SK-N-SH treated with all-trans-retinoic acid at 6 μM for 48 hours (cell line): ENCODE measurements around the gene KCTD2.

Experiments
- ATAC-seq: fragments of 200-7000 bp; cut with Tn5 transposase; 3 replicates; pipeline ENCODE4 v1.9.1; 2020; ENCODE audit warnings: mild to moderate bottlenecking, moderate library complexity
- CREB5 ChIP-seq: fragments of 250-450 bp; sonication (Bioruptor Pico); IDR thresholded peaks from 2 replicates; pipeline ENCODE4 v1.5.1; 2020; ENCODE audit warnings: low read depth, mild to moderate bottlenecking, moderate library complexity
- CSRNP3 ChIP-seq: fragments of 250-450 bp; sonication (Bioruptor Pico); IDR thresholded peaks from 2 replicates; pipeline ENCODE4 v1.5.1; 2021; ENCODE audit warnings: mild to moderate bottlenecking, moderate library complexity
- ESRRG ChIP-seq: fragments of 250-450 bp; sonication (Bioruptor Pico); IDR thresholded peaks from 2 replicates; pipeline ENCODE4 v1.6.1; 2021; ENCODE audit warnings: mild to moderate bottlenecking
- GLIS3 ChIP-seq: fragments of 250-450 bp; sonication (Bioruptor Pico); IDR thresholded peaks from 2 replicates; pipeline ENCODE4 v1.5.0; 2020; ENCODE audit warnings: mild to moderate bottlenecking, moderate library complexity
- ISL1 ChIP-seq: fragments of 250-450 bp; sonication (Bioruptor Pico); IDR thresholded peaks from 2 replicates; pipeline ENCODE4 v2.1.2; 2022; ENCODE audit warnings: mild to moderate bottlenecking, moderate library complexity
- OSR1 ChIP-seq: fragments of 250-450 bp; sonication (Bioruptor Pico); IDR thresholded peaks from 2 replicates; pipeline ENCODE4 v1.8.0; 2022; ENCODE audit warnings: moderate library complexity, mild to moderate bottlenecking, inconsistent platforms
- PATZ1 ChIP-seq: fragments of 250-450 bp; sonication (Bioruptor Pico); IDR thresholded peaks from 2 replicates; pipeline ENCODE4 v1.8.0; 2020; ENCODE audit warnings: mild to moderate bottlenecking, moderate library complexity, borderline replicate concordance
- POU6F1 ChIP-seq: fragments of 250-450 bp; sonication (Bioruptor Pico); IDR thresholded peaks from 2 replicates; pipeline ENCODE4 v1.8.0; 2021; ENCODE audit warnings: low read depth, mild to moderate bottlenecking, moderate library complexity, borderline replicate concordance
- PPARA ChIP-seq: fragments of 250-450 bp; sonication (Bioruptor Pico); IDR thresholded peaks from 2 replicates; pipeline ENCODE4 v1.5.0; 2020; ENCODE audit warnings: mild to moderate bottlenecking, borderline replicate concordance
- RARB ChIP-seq: fragments of 250-450 bp; sonication (Bioruptor Pico); IDR thresholded peaks from 2 replicates; pipeline ENCODE4 v1.8.0; 2021; ENCODE audit warnings: mild to moderate bottlenecking, moderate library complexity
- SNAI2 ChIP-seq: fragments of 250-450 bp; sonication (Bioruptor Pico); IDR thresholded peaks from 2 replicates; pipeline ENCODE4 v1.5.0; 2020; ENCODE audit warnings: mild to moderate bottlenecking, moderate library complexity
- TCF4 ChIP-seq: fragments of 250-450 bp; sonication (Bioruptor Pico); IDR thresholded peaks from 2 replicates; pipeline ENCODE4 v1.8.0; 2021; ENCODE audit warnings: mild to moderate bottlenecking, moderate library complexity, borderline replicate concordance
- TOX ChIP-seq: fragments of 250-450 bp; sonication (Bioruptor Pico); IDR thresholded peaks from 2 replicates; pipeline ENCODE4 v1.8.0; 2021; ENCODE audit warnings: mild to moderate bottlenecking, moderate library complexity, borderline replicate concordance
- TSHZ2 ChIP-seq: fragments of 250-450 bp; sonication (Bioruptor Pico); IDR thresholded peaks from 2 replicates; pipeline ENCODE4 v1.5.0; 2020; ENCODE audit warnings: mild to moderate bottlenecking, moderate library complexity
- ZC3H10 ChIP-seq: fragments of 250-450 bp; sonication (Bioruptor Pico); IDR thresholded peaks from 2 replicates; pipeline ENCODE4 v1.5.1; 2021; ENCODE audit warnings: mild to moderate bottlenecking, moderate library complexity
- ZFP3 ChIP-seq: fragments of 250-450 bp; sonication (Bioruptor Pico); IDR thresholded peaks from 2 replicates; pipeline ENCODE4 v1.5.0; 2020; ENCODE audit warnings: mild to moderate bottlenecking, moderate library complexity
- ZFP30 ChIP-seq: fragments of 450-650 bp; formaldehyde crosslinking; IDR thresholded peaks from 2 replicates; pipeline ENCODE4 v1.5.0; 2022; ENCODE audit warnings: mild to moderate bottlenecking, moderate library complexity
- ZNF565 ChIP-seq: fragments of 450-650 bp; formaldehyde crosslinking; conservative IDR thresholded peaks from 2 replicates; pipeline ENCODE4 v1.5.0; 2020; ENCODE audit warnings: low read depth, mild to moderate bottlenecking, moderate library complexity
- ZNF70 ChIP-seq: fragments of 450-650 bp; formaldehyde crosslinking; IDR thresholded peaks from 2 replicates; pipeline ENCODE4 v1.5.0; 2020; ENCODE audit warnings: mild to moderate bottlenecking, moderate library complexity

Gene KCTD2

GRCh38 chr17:75036643-75037268 lies 10.3 kb upstream of the KCTD2 start:
- no peak for ATAC-seq
- TF ChIP-seq ISL1 = no peak
- no peak for TF ChIP-seq ZFP30 (CRISPR knock-in tag)
- TF ChIP-seq OSR1 (CRISPR knock-in tag) = no peak
- TF ChIP-seq CREB5 = no peak
- TF ChIP-seq ZC3H10 (CRISPR knock-in tag) = no peak
- TF ChIP-seq TCF4 (CRISPR knock-in tag) = no peak
- TF ChIP-seq PATZ1 (CRISPR knock-in tag) = no peak
- TF ChIP-seq POU6F1 (CRISPR knock-in tag) = no peak
- no peak for TF ChIP-seq TOX (CRISPR knock-in tag)
- no peak for TF ChIP-seq ZFP3 (CRISPR knock-in tag)
- TF ChIP-seq CSRNP3 (CRISPR knock-in tag) = no peak
- TF ChIP-seq ZNF565 (CRISPR knock-in tag) = no peak
- no peak for TF ChIP-seq TSHZ2 (CRISPR knock-in tag)
- TF ChIP-seq ESRRG (CRISPR knock-in tag) = no peak
- TF ChIP-seq GLIS3 = no peak

- TF ChIP-seq CSRNP3 (CRISPR knock-in tag) (no peak), CREB5 (no peak), ZNF70 (CRISPR knock-in tag) (no peak), RARB (CRISPR knock-in tag) (no peak), ZC3H10 (CRISPR knock-in tag) (no peak), ZFP30 (CRISPR knock-in tag) (no peak), PPARA (CRISPR knock-in tag) (no peak), SNAI2 (CRISPR knock-in tag) (no peak)
- no peak for ATAC-seq
These were observed 7.8 kb upstream of the KCTD2 start for GRCh38 chr17:75039238-75039637.
